ENCODE results near the gene HK3.

Gene HK3

GRCh38 chr5:176881021-176881749 is 18.0 kb downstream of the HK3 start:
- TF ChIP-seq CTCF (IDR thresholded peaks at IDR 0.05; ENCODE audit: control extremely low read depth, extremely low read depth, low read depth, missing control alignments), result no peak

GRCh38 chr5:176880366-176881020 is 18.7 kb downstream of the HK3 start:
- POLR2A ChIA-PET, result no interaction called here
- no peak for DNase-seq (ENCODE audit: extremely low spot score)
- TF ChIP-seq CTCF (IDR thresholded peaks at IDR 0.05; ENCODE audit: control extremely low read depth, extremely low read depth, low read depth, missing control alignments), result no peak
- CTCF ChIA-PET, result no interaction called here

More at GRCh38 chr5:176881021-176881749, 18.0 kb downstream of the HK3 start:
- POLR2A ChIA-PET, result no interaction called here
- CTCF ChIA-PET, result no interaction called here
- DNase-seq (ENCODE audit: extremely low spot score), result no peak

GRCh38 chr5:176879663-176880361 is 19.3 kb downstream of the HK3 start:
- ChIA-PET CTCF (no interaction called here), POLR2A (no interaction called here)
- no peak for TF ChIP-seq CTCF (IDR thresholded peaks at IDR 0.05; ENCODE audit: control extremely low read depth, extremely low read depth, low read depth, missing control alignments)
- DNase-seq (ENCODE audit: extremely low spot score), result no peak

GRCh38 chr5:176878906-176879662 is 20.1 kb downstream of the HK3 start:
- no peak for DNase-seq (ENCODE audit: extremely low spot score)
- ChIA-PET CTCF (interaction anchor here (1.0 kb wide), 1 partner anchor 24 kb away, joined by 4 read pairs; no protein-coding TSS in a partner anchor), POLR2A (no interaction called here)
- no peak for TF ChIP-seq CTCF (IDR thresholded peaks at IDR 0.05; ENCODE audit: control extremely low read depth, extremely low read depth, low read depth, missing control alignments)

- POLR2A ChIA-PET, result no interaction called here
- no peak for DNase-seq (ENCODE audit: extremely low spot score)
- CTCF ChIA-PET, result interaction anchor here (1.0 kb wide), 1 partner anchor 24 kb away, joined by 4 read pairs; no protein-coding TSS in a partner anchor
- no peak for TF ChIP-seq CTCF (IDR thresholded peaks at IDR 0.05; ENCODE audit: control extremely low read depth, extremely low read depth, low read depth, missing control alignments)
Measured at GRCh38 chr5:176878463-176878862, 20.7 kb downstream of the HK3 start.

- TF ChIP-seq CTCF (IDR thresholded peaks at IDR 0.05; ENCODE audit: control extremely low read depth, extremely low read depth, low read depth, missing control alignments), result no peak
- no peak for DNase-seq (ENCODE audit: extremely low spot score)
- ChIA-PET POLR2A (no interaction called here), CTCF (interaction anchor here (1.0 kb wide), 1 partner anchor 25 kb away, joined by 4 read pairs; no protein-coding TSS in a partner anchor)
Measured at GRCh38 chr5:176877793-176878331, 21.3 kb downstream of the HK3 start.

Measured in GM10248 (cell line).